A204.1 (cell line): ENCODE results near the gene PRXL2B.
"Not testable (repeated sequence)": the region's sequence is repeated elsewhere in the genome, so short reads cannot be mapped to it uniquely, and the experiment has no call there.

Source experiments
- FAIRE-seq: peaks from 2 replicates; lab custom pipeline; 2012; peaks lifted over from hg19 to GRCh38; lab: Jason Lieb, UNC

PRXL2B gene

GRCh38 chr1:2550309-2550861, 36.2 kb upstream of the PRXL2B start:
- FAIRE-seq = not testable (repeated sequence)

GRCh38 chr1:2551544-2551943, 35.0 kb upstream of the PRXL2B start:
- not testable (repeated sequence) for FAIRE-seq

GRCh38 chr1:2552189-2552588, 34.4 kb upstream of the PRXL2B start:
- no peak for FAIRE-seq

GRCh38 chr1:2553076-2553475, 33.5 kb upstream of the PRXL2B start:
- not testable (repeated sequence) for FAIRE-seq

GRCh38 chr1:2553871-2554620, 32.5 kb upstream of the PRXL2B start:
- no peak for FAIRE-seq

GRCh38 chr1:2554621-2555387, 31.8 kb upstream of the PRXL2B start:
- no peak for FAIRE-seq

GRCh38 chr1:2555634-2556276, 30.8 kb upstream of the PRXL2B start:
- no peak for FAIRE-seq

GRCh38 chr1:2556277-2556677, 30.3 kb upstream of the PRXL2B start, which contains the start of gene TNFRSF14:
Gene TNFRSF14 (plus strand): TSS chr1:2556371. CDS start chr1:2556665, 294 bp downstream.
- FAIRE-seq = no peak

- FAIRE-seq = no peak
These were observed 29.7 kb upstream of the PRXL2B start for GRCh38 chr1:2556678-2557481.

GRCh38 chr1:2557482-2558400, 28.8 kb upstream of the PRXL2B start:
- FAIRE-seq = no peak

GRCh38 chr1:2558420-2558819, 28.2 kb upstream of the PRXL2B start:
- no peak for FAIRE-seq

GRCh38 chr1:2558861-2559260, 27.7 kb upstream of the PRXL2B start:
- FAIRE-seq = no peak

GRCh38 chr1:2559509-2560298, 26.9 kb upstream of the PRXL2B start:
- no peak for FAIRE-seq

GRCh38 chr1:2560299-2561073, 26.1 kb upstream of the PRXL2B start:
- no peak for FAIRE-seq

- no peak for FAIRE-seq
These were observed 25.1 kb upstream of the PRXL2B start for GRCh38 chr1:2561446-2561845.

GRCh38 chr1:2561898-2562895, 24.4 kb upstream of the PRXL2B start:
- FAIRE-seq = no peak

GRCh38 chr1:2563205-2563604, 23.4 kb upstream of the PRXL2B start:
- no peak for FAIRE-seq
